Right atrium auricular region (tissue), 2 donors: ENCODE results near the gene APBA1. TPM values are rescaled to one million over a fixed set of nuclear protein-coding genes. Genes with fewer than 3 reads are reported as not detected.

Experiments used
- DNase-seq: peaks from one replicate; pipeline ENCODE4 v3.0.0-alpha.2; 2019; ENCODE audit warnings: low spot score
- H3K27ac ChIP-seq, 2 donors: fragments of 200-600 bp; sonication (generic); 1 replicate in 1 of 2; 2 replicates in 1 of 2; pipeline ENCODE4 v1.5.1; 2016 to 2019
- H3K27me3 ChIP-seq, 2 donors: fragments of 200-600 bp; sonication (generic); one replicate each; pipeline versions ENCODE4 v1.5.1 to v1.6.0; 2017 to 2019
- H3K36me3 ChIP-seq: fragments of 200-600 bp; sonication (generic); one replicate; pipeline ENCODE4 v1.5.1; 2016
- H3K4me1 ChIP-seq, 2 donors: fragments of 200-600 bp; sonication (generic); one replicate each; pipeline versions ENCODE4 v1.5.1 to v1.6.0; 2017 to 2019
- H3K4me3 ChIP-seq, 2 donors: fragments of 200-600 bp; sonication (generic); 1 replicate in 1 of 2; 2 replicates in 1 of 2; pipeline ENCODE4 v1.5.1; 2017 to 2019; ENCODE audit warnings: mild to moderate bottlenecking in 1 of 2, moderate library complexity in 1 of 2
- H3K9me3 ChIP-seq, 2 donors: fragments of 200-600 bp; sonication (generic); one replicate each; pipeline ENCODE4 v1.5.1; 2019
- CTCF ChIP-seq, 2 donors: fragments of 200-600 bp; sonication (generic); IDR thresholded peaks; one replicate each; pipeline ENCODE4 v1.5.1; 2019; ENCODE audit warnings: antibody characterized with exemption in 2 of 2
- total RNA-seq, 2 donors: library from RNA; depleted of rRNA; stranded (reverse); fragments of >200 nt; gene quantifications; one replicate each; pipeline ENCODE4 v1.1.0, GENCODE V29; 2016

The APBA1 gene
- total RNA-seq, 2 donors from 2014 or later: 5.6 to 12.1 TPM

GRCh38 chr9:69456201-69456600 lies 216.0 kb downstream of the APBA1 start:
- H3K9me3 ChIP-seq: no peaks in the 10 kb centered on the region
- no peaks in the 10 kb centered on the region for H3K27me3 ChIP-seq
- DNase-seq: no peak
- H3K27ac ChIP-seq: no peak overlapping the region
- H3K36me3 ChIP-seq: peaks cover 4% of the 10 kb centered on the region
- H3K4me3 ChIP-seq: no peak overlapping the region
- no peak for TF ChIP-seq CTCF (IDR thresholded peaks at IDR 0.05)
- no peaks in the 10 kb centered on the region for H3K4me1 ChIP-seq

- peaks cover 4% of the 10 kb centered on the region for H3K36me3 ChIP-seq
- H3K9me3 ChIP-seq: no peaks in the 10 kb centered on the region
- no peak for TF ChIP-seq CTCF (IDR thresholded peaks at IDR 0.05)
- H3K27ac ChIP-seq: no peak overlapping the region
- no peak overlapping the region for H3K4me3 ChIP-seq
- H3K27me3 ChIP-seq: no peaks in the 10 kb centered on the region
- no peaks in the 10 kb centered on the region for H3K4me1 ChIP-seq
- no peak for DNase-seq
Measured at GRCh38 chr9:69455311-69455710, 216.9 kb downstream of the APBA1 start.

GRCh38 chr9:69454321-69454720 lies 217.8 kb downstream of the APBA1 start:
- Histone ChIP-seq H3K27me3 (no peaks in the 10 kb centered on the region), H3K36me3 (peaks cover 4% of the 10 kb centered on the region), H3K27ac (no peak overlapping the region), H3K9me3 (no peaks in the 10 kb centered on the region), H3K4me1 (no peaks in the 10 kb centered on the region), H3K4me3 (no peak overlapping the region)
- no peak for TF ChIP-seq CTCF (IDR thresholded peaks at IDR 0.05)
- DNase-seq: no peak

- Histone ChIP-seq H3K27ac (no peak overlapping the region), H3K27me3 (no peaks in the 10 kb centered on the region), H3K4me1 (no peaks in the 10 kb centered on the region), H3K36me3 (peaks cover 4% of the 10 kb centered on the region), H3K9me3 (no peaks in the 10 kb centered on the region), H3K4me3 (no peak overlapping the region)
- no peak for DNase-seq
- TF ChIP-seq CTCF (IDR thresholded peaks at IDR 0.05): no peak
Measured at GRCh38 chr9:69453746-69454145, 218.4 kb downstream of the APBA1 start.

- no peaks in the 10 kb centered on the region for H3K4me1 ChIP-seq
- H3K9me3 ChIP-seq: no peaks in the 10 kb centered on the region
- no peak overlapping the region for H3K4me3 ChIP-seq
- H3K27me3 ChIP-seq: no peaks in the 10 kb centered on the region
- no peak for DNase-seq
- peaks cover 4% of the 10 kb centered on the region for H3K36me3 ChIP-seq
- TF ChIP-seq CTCF (IDR thresholded peaks at IDR 0.05): no peak
- no peak overlapping the region for H3K27ac ChIP-seq
Measured at GRCh38 chr9:69452110-69452782, 219.9 kb downstream of the APBA1 start.

- peaks cover 0 to 6% of the 10 kb centered on the region in 2 donors for H3K4me1 ChIP-seq
- DNase-seq: no peak
- no peak for TF ChIP-seq CTCF (IDR thresholded peaks at IDR 0.05)
Measured at GRCh38 chr9:69446496-69446895, 225.7 kb downstream of the APBA1 start.

More at GRCh38 chr9:69446496-69446895, 225.7 kb downstream of the APBA1 start:
- Histone ChIP-seq H3K9me3 (no peaks in the 10 kb centered on the region), H3K36me3 (no peaks in the 10 kb centered on the region), H3K27me3 (no peaks in the 10 kb centered on the region), H3K27ac (no peak overlapping the region), H3K4me3 (no peak overlapping the region)
